NCI-H446 (cell line): ENCODE measurements around the gene MYCL.

Experiments
- DNase-seq, 2 experiments: peaks; one replicate each; lab custom pipeline; 2025; lab: John Stamatoyannopoulos, UW

The MYCL gene, protein sequence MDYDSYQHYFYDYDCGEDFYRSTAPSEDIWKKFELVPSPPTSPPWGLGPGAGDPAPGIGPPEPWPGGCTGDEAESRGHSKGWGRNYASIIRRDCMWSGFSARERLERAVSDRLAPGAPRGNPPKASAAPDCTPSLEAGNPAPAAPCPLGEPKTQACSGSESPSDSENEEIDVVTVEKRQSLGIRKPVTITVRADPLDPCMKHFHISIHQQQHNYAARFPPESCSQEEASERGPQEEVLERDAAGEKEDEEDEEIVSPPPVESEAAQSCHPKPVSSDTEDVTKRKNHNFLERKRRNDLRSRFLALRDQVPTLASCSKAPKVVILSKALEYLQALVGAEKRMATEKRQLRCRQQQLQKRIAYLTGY

DNA sequence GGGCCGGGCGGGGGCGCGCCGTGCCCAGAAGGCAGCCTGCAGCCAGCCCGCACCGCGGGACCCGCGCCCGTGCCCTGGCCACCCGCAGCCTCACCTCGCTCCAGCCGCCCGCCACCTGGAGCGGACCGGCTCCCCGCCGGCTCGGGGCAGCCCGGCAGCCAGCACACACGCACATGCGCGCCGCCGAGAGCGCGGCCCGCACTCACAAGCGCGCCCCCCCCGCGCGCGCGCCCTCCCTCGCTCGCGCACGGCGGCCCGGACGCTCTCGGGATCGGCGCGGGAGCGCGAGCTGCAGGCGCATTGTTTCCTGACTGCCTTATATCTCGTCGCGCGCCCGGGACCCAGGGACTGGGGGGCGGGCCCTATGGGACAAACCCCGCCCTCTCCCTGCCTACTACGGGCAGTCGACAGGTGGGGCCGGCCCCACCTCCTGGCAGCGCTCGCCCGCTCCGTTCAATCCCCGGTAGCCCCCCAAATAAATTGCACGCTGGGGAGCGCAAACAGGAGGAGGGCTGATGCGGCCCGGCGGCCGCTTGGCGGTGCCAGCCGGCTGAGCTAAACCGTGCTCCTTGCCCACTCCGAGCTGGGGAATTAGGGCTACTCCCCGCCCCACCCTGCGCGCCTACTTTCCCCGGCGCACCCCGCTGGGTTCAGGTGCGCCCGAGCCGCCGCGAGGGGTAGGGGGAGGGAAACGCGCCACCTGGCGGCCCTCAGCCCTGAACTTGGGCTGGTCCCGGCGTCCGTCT is at the start of gene MYCL:
MYCL (minus strand) TSS at position 204 of the 746 bp plus-strand sequence. CDS start 483 bp downstream, outside the sequence.
- DNase-seq, result peak; percentile 51 to 91

DNA sequence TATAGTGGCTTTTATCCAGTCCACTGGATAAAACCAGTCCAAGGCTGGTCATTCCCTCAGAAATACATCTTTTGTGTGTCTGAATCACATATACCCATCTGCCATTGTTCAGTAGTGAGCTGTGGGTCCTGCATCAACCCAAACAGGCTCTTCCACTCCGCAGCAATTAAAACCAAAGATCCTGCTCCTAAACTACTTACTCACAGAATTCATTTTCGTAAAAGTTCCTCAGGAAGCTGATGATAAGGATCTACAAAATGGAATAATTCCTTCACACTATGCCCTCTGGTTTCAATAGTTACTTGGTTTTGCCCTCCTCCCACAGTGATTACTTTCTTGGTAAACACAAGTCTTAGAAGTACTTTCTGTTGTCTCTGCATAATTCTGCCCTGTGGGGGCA is 48.2 kb upstream of the MYCL start:
- DNase-seq, result no peak

DNA sequence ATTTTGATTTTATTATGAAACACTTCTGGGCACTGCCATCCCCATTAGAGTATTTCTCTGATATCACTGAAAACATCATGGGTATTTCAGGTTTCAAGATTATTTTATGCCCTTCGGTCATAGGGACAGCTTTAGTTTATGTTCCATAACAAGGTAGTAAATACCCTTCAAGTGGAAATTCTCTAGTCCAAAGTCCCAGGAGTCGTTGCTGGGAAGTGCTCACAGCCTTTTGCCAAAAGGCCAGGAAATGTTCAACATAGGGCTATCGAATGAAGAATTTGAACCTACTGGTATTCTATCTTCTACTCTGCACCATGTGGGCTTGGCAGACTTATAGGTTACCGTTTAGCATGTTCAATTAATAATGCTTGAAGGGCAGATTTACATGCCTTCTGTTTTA is 45.5 kb upstream of the MYCL start:
- no peak for DNase-seq

DNA sequence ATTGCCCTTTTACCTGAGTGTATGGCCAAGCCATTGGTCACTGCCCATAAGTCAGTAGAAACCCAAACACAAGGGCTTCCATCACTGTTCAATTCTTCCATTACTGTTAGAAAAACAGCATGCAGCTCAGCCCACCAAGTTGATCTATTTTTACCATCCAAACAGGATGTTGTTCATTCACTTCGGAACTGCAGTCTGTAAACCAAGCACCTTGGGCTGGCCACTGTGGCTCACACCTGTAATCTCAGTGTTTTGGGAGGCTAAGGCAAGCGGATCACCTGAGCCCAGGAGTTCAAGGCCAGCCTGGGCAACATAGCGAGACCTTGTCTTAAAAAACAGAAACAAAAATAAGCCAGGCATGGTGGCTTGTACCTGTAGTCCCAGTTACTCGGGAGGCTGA is 44.5 kb upstream of the MYCL start:
- DNase-seq, result no peak

DNA sequence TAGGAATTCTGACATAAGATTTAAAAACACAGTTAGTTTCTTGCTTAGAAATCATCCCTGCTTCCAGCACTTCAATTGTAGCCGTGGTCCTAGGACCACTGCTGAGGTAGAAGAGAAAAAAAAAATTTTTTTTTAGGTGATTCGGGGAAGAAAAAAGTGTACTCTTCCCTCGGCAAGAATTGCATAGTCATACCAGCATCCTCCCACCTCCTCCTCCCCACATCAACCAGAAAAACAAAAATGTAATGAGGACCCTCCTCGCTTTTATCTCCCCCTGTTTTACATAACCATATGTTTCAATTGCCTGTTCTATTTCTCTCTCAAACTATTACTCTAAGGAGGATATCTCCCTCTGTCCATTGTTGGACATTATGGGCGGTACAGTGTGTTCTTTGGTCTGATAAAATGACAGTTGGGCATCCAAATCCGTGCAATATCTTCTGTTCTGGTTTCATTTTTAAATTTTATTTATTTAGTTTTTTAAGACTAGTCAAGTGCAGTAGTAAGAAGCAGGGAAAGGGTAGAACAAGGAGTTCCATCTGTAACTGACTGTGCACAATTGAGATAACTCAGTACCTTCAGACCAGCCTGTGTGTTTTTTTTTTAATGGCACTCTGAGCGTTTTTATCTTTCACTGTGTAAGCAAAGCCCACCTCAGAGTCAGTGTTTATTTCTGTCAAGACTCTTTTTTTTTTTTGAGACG is 42.8 kb upstream of the MYCL start:
- DNase-seq, result no peak

DNA sequence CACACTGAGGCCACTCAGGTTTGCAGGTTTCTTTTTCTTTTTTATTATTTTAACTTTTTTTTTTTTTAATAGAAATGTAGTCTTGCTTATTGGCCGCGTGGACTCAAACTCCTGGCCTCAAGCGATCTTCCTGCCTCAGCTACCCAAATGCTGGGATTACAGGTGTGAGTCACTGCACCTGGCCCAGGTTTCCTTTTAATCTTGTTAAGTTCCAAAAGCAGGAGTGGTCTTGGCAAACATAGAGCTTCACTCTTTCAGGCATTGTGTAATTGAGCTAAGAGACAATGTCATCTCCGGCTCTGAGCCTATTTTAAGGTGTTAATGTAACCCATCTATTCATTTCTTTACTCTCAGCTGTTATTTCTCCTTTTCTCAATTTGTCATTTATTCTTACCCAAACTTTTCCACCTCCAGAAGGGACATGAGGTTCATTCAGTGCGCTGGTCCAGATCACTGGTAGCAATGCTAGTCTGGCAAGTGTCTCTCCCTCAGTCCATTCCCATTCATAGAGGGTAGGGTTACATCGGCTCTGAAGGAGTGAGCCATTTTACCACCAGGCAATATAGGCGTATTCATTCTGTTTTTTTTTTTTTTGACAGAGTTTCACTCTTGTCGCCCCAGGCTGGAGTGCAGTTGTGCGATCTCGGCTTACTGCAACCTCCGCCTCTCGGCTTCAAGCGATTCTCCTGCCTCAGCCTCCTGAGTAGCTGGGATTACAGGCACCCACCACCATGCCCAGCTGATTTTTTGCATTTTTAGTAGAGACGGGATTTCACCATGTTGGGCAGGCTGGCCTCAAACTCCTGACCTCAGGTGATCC is 42.0 kb upstream of the MYCL start:
- DNase-seq, result no peak

DNA sequence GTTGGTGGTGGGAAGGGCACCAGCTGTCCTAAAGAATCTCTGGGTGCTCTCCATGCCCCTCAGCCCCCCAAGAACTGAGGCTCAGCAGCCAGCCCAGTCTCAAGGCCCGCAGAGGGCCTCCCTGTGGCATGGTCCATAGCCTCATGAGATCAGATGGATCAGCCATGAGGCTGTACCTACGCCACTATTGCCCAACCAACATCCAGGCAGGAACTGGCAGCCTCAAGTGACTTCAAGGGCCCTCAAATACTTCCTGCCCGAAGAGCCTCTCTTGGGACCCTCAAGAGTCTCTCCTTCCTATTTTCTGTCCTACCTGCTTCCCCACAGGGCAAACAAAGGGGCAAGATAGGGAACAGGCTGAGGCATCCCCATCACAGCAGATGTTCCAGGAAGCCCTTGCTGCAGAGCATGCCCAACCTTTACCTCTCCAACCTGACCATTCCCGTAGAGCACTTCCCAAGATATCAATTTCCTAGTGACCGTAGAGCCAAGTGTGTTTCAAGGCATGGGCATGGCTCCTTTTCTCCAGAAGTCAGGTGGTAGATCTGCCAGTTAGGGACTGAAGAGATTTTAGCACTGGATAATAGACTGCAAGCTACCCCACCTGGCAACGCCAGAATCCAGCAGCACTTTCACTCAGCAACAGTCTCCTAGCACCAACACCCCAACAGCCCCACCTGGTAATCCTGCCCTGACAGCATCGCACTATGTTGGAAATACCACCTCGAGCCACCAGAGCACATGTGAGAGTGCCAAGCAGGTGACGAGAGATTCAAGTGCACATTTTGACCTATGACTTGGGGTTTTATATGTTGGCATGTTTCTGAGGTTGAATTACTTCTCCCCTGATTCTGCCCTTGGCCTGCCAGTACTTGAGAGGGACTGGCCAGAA is 39.5 kb upstream of the MYCL start:
- no peak for DNase-seq

DNA sequence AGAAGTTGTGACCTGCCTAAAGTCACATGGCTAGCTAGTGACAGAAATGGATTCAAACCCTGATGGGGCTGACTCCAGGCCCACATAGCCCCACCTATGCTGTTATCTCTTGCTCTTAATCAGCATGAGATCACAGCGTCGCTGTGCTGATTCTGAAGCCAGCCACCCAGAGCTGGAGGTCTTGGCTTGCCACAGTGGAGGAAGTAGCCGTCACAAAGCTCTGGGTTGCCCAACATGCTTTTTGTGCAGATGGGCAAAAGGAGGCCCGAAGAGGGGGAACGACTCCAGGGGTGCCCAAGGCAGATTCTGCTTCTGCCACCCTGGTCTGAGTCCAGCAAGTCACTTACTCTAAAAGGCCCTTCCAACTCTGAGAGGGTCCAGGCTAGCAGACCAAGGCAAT is 38.5 kb upstream of the MYCL start:
- DNase-seq, result no peak

DNA sequence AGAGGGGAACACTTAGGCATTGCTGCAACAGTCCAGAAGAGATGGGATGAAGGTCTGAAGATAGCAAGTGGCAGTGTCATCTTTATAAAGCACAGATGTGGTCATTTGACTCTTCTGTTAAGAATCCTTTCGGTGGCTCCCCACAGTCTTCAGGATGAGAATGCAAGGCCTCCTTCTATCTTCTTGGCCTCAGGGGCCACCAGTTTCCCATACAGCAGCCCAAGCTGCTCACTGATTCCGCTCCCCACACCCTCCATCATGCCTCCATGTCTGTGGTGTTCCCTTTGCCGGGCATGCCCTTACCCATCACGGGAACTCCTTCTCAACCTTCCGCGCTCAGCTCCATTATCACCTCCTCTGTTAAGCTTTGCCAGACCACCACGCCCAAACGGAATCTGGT is 37.1 kb upstream of the MYCL start:
- no peak for DNase-seq

DNA sequence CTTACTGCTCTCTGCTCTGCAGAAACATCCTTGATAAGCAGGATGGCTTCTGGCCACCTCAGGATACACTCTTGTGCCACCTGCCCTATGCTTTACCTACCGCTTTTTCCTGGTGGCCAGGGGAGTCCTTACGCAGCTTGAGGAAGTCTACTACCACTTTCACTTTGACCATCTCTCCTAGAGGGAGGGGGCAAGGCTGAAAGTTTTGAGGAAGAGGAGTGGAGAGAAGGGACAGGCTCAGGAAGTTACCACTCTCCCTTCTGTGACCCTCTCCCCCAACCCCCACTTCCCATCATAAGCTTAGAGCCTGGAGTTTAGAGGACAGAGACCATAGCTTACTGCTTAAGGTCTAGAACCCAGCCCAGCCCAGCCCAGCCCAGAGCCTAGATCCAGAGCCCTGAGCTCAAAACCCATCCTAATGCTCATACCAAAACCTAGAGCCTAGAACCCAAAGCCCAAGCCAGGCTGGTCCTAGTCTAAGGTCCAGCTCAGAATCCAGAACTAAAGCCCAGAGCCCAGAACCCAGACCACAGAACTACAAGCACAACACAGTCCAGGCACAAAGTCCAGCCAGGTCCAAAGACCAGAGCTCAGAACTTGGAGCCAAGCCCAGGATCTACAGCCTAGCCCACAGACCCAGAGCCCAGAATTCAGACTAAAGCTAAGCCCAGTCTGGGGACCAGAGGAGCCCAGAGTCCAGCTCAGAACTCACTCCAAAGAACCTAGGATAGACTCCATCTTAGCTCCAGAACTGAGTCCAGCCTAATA is 35.2 kb upstream of the MYCL start:
- no peak for DNase-seq

DNA sequence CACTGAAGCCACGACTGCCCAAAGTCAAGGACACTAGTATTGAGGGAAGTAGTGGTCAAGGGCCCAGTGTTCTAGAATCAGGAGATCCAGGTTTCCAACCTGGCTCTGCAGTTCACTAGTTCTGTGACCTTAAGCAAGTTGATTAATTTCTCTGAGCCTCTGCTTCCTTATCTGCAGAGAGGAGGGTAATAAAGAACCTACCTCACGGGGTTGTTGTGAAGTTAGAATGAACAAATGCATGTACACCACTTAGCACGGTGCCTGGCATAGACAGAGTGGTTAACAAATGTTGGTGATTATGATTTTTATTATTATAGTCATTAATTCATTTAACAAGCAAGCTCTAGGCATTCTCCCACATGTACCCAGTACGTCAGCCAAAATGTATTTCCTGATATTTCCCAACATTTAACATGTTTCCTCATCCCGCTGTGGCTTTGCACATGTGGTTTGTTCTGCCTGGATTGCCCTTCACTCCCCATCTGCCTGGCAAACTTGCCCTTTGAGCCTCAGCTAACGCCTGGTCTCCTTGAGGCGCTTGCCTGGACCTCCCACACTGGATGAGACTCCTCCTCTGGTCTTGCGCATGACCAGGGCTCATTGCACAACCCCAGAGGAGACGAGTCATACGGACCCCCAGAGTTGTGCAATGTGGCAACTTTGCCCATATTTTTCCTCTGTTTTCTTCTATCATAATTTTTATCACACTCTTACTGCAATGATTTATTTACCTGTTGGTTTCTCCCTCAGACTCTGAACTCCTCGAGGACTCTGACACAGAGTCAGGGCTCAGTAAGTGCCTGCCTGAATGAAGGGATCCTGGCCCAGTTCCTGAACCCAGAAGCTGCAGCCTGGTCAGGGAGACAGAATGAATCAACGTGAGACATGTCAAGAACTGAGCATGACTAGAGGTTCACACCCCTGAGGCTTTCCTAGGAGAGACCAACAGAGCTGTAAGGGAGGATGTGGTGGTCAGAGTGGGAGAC is 32.5 kb upstream of the MYCL start:
- DNase-seq, result no peak

DNA sequence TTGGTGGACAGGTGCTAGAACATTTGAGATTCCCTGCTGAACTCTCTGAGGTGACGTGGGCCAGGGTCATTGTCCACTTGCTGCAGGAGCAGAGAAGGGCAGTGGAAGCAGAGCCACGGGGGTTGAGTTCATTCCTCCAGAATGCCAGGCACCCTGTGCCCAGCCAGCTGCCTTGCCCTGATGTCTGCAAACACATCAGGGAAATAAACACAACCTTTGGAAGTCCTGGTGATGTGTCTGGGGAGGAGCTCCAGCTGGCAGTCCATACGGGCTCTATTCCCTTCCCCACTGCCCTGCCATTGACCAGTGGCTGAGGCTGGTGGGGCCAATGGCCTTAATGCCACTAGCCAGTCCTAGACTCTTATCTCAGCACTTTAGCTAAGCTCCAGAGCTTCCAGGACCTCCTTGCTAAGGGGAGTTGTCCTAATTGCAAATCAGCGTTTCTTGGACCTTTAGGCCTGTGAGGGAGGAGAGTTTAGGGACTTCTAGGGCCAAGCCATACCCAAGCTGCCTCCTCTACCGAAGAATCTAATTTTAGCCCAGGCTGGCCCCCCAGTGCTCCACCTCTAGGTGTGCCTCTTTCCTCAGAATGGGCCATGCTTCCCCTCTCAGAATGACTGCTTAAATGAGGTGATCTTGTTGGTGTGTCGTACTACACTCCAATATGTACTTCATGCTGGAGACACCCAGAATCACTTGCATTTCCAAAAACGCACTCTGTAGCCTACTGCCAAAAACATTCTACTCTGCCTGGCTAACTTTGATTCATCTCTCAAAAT is 27.3 kb upstream of the MYCL start:
- no peak for DNase-seq

DNA sequence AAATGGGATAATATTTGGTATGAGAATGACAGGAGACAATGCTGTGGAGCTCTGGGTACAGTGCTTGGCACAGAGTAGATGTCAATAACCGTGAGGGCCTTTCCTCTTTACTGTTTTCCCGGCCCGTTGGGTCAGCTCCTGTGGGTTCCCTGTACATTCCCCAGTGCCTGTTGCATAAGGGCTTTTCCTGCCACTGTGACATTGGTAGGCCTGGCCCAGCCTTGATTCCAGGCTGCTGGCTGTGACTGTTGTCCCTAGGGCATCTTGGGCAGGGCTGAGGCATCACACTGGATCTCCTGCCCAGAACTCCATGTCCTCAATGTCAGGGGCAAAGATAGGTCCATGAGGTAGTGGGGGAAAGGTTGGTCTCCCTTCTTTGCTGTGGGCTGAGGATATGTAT is 25.8 kb upstream of the MYCL start:
- DNase-seq, result no peak

DNA sequence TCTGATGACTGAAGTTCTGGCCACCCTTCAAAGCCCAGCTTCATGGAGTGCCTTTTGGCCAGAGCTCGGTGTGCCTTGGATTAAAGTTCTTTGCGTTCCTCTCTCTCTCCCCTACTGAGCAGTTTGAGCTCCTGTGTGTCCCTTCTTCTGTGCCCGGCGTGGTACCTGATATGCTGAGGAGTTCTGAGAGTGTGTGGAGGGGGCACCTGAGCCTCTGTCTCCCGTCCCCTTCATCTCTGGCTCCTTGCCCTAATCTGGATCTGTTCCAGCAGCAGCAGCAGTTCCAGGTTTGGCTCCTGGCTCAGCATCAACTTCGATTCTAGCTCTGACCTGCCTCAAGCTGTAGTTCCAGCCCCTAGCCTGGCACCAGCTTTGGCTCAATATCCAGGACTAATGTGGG is 25.1 kb upstream of the MYCL start:
- DNase-seq, result peak; percentile 77 to 89

DNA sequence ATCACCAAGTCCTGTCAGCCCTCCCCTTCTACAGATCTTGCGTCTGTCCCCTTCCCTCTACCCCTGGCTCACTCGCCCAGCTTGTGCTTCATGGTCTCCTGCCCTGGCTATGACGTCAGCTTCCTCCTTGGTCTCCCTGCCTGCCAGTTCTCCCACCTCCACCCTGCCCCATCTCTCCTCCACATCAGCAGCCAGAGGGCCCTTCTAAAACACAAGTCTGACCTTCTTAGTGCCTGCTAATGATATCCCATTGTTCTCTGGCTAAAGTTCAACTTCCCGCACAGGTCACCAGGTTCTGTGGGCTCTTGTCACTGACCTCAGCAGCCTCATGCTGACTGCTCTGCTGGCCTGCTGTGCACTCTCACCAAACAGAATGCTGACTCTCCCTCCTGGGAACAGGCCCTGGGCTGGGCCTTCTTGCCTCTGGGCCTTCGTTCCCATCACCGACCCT is 24.7 kb upstream of the MYCL start:
- DNase-seq, result peak; percentile 72 to 74

DNA sequence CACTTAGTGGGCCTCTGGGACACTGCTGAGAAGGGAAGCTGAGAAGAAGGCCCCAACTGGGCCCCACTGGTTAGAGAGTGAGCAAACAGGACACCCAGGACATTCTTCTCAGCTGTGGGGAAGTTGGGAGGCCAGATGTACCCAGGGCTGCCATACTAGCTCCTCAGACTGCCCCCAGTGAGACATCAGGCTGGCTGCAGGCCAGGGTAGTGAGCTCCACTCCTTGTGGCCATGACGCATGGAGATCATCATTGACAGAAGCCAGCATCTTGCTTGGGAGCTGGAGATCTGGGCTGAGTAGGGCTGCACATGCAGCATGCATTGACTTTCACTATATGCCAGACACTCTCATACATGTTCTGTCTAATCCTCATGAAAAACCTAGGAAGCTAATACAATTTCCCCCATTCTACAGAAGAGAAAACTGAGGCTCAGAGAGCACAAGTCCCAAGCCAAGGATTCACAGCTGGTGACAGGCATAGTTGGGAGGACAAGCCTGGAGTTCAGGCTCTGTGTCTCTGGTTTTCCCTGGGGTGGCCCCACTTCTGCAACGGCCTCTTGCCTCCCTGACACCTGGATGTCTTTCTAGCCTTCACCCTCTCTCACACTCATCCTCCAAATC is 24.1 kb upstream of the MYCL start:
- peak in 1 of 2 experiments; percentile 65 for DNase-seq

DNA sequence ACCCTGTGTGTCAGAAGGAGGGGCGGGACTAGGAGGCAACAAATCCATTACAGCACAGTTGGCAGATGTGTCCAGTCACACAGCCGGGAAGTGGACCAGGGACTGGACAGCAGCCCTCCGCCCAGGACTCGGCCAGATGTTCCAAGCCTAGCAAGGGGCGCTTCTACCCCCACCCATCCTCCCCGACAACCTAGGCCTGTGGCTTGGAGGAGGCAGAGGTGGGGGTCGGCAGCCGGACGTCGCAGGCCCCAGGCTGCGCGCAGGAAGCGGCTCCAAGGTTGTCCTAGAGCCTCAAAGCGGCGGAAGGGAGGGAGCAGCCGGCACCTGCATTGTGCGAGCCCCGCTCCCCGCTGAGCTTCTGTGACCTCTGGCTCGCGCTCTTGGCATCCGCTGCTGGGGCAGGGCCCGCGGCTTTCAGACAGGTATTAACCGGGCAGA is 20.6 kb upstream of the MYCL start:
- DNase-seq, result no peak

DNA sequence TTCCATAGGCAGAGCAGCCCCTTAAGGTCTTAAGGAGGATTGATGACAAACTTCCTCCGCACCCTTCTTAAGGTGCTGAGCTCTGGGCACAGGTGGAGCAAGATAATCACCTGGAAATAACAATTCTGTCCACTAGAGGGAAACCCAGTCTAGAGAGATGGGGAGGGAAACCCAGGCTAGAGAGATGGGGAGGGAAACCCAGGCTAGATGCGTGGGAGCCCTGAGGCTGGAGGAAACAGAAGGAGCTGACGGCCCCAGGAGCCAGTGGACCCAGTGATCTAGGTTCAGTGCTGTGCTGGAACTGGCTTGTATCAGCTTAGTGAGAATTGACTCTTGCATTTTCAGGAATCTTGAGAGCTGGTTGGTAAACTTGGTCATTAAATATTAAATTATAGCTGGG is 17.8 kb upstream of the MYCL start:
- peak; percentile 22 to 67 for DNase-seq
